BJ (cell line): Measurements from ENCODE around the gene LRRC51. TPM values are rescaled to one million over a fixed set of nuclear protein-coding genes. Genes with fewer than 3 reads are reported as not detected.

Experiments
- CTCF ChIA-PET: fragments of 350-600 bp; formaldehyde crosslinking; extraction: SDS; loops from one replicate; lab custom pipeline; 2021; ENCODE audit warnings: antibody characterized with exemption, inconsistent platforms; lab: Yijun Ruan, JAX
- POLR2A ChIA-PET: fragments of 300-600 bp; sonication (Branson Sonifier 250); formaldehyde crosslinking; extraction: SDS; loops from one replicate; lab custom pipeline; 2021; ENCODE audit warnings: antibody characterized with exemption; lab: Charles Lee
- DNase-seq: peaks from one replicate; pipeline ENCODE4 v3.0.0-alpha.2; 2011; ENCODE audit warnings: low read depth
- H3K27me3 ChIP-seq: 2 replicates; pipeline ENCODE4 v1.6.0; 2011; ENCODE audit warnings: low read length; ENCODE audit not compliant: control insufficient read depth, insufficient read depth
- H3K36me3 ChIP-seq: 2 replicates; pipeline ENCODE4 v1.5.1; 2011; ENCODE audit warnings: low read length; ENCODE audit not compliant: control insufficient read depth, insufficient read depth
- H3K4me3 ChIP-seq: 2 replicates; pipeline ENCODE4 v1.5.1; 2011; ENCODE audit warnings: low read depth, mild to moderate bottlenecking, control low read depth, low read length
- polyA plus RNA-seq: library from polyadenylated mRNA; depleted of rRNA; stranded (reverse); fragments of >200 nt; gene quantifications from 2 replicates; pipeline ENCODE4 v1.2.3, GENCODE V29; 2011
- TF ChIP-seq, protein P1 (sequence below): IDR thresholded peaks from 2 replicates; pipeline ENCODE4 v1.5.1; 2011; ENCODE audit warnings: low read depth, mild to moderate bottlenecking, control low read depth, inconsistent platforms, low read length, moderate library complexity; ENCODE audit not compliant: insufficient read depth

LRRC51 gene
- polyA plus RNA-seq, 1 experiment = 9.8 TPM

DNA sequence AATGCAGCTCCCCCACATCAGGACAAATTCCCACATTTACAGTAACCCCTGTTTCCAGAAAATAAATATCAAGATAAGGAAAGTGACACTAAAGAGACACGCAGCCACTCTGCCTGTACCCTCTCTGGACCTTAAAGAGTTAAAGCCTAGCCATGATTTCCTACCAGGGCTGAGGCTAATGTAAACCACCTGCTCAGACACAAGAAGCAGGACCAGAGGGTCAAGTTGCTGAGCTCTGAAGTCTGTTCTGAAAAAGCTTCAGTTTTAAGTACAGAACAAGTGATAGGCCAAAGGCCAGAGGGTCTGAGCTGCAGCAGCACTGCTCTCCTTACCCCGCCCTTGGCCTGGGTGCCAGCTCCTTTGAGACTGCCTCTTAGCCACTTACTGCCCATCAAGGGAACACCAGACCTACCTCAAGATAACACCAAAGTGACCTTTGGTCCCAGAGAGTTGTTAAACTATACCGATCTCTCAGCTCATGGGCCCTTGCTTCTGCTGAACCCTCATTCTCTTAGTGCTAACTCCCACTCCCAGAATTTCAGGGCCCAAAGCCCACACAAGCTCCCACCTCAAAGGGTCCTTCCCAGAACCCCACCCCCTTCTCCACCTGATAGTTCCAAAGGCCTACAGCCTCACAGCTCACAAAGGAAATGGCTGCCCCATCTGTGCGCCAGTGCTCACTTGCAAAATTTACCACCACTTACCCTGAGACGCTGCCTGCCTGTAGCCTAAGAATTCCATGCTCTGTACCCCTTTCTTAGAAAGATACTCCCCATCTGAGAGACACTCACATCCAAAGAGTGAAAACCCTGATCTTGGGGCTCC, 41.4 kb upstream of the LRRC51 start:
- Histone ChIP-seq H3K4me3 (peak overlapping the region; percentile 75), H3K27me3 (no peaks in the 10 kb centered on the region), H3K36me3 (peaks cover 4% of the 10 kb centered on the region; the same call in 1 of the 2 replicates)
- ChIA-PET POLR2A (interaction anchor here (0.5 to 0.8 kb wide), 3 partner anchors 52 to 184 kb away, joined by 3 read pairs; no protein-coding TSS in a partner anchor), CTCF (interaction anchor here (0.9 to 4.3 kb wide), 17 partner anchors 10 to 392 kb away, joined by 3 to 28 read pairs (median 5); no protein-coding TSS in a partner anchor)
- no peak for DNase-seq
- TF ChIP-seq, protein P1, sequence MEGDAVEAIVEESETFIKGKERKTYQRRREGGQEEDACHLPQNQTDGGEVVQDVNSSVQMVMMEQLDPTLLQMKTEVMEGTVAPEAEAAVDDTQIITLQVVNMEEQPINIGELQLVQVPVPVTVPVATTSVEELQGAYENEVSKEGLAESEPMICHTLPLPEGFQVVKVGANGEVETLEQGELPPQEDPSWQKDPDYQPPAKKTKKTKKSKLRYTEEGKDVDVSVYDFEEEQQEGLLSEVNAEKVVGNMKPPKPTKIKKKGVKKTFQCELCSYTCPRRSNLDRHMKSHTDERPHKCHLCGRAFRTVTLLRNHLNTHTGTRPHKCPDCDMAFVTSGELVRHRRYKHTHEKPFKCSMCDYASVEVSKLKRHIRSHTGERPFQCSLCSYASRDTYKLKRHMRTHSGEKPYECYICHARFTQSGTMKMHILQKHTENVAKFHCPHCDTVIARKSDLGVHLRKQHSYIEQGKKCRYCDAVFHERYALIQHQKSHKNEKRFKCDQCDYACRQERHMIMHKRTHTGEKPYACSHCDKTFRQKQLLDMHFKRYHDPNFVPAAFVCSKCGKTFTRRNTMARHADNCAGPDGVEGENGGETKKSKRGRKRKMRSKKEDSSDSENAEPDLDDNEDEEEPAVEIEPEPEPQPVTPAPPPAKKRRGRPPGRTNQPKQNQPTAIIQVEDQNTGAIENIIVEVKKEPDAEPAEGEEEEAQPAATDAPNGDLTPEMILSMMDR = no peak

DNA sequence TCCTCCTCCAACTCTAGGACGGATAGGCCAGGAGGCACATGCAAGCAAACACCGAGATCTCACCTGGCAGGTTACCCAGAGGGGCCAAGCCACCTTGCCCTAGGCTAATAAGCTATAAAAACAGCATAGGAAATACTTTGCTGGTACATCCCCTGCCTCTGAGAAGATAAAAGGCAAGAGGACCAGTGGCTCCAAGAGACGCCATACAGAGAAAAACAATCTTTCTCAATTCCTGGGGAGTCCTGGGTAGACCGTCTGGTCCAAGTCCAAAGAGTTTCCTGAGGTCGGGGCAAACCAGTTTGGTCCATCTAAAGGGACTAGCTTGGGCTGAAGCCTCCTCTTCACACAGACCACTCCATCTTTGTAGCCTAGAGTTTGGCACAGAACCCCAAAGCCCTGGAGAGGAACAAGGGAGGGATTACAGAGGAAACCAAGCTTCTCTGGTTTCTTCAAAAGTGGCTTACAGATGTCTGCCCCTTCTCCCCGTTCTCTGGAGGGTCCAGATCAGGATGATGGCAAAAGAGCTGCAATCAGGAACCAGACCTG, 40.7 kb upstream of the LRRC51 start:
- Histone ChIP-seq H3K4me3 (peak overlapping the region; percentile 75), H3K36me3 (0 out of 2 replicates have a peak, but pooled peaks cover 2% of the 10 kb centered on the region), H3K27me3 (no peaks in the 10 kb centered on the region)
- ChIA-PET POLR2A (no interaction called here), CTCF (interaction anchor here (0.6 to 4.3 kb wide), 14 partner anchors 15 to 143 kb away, joined by 3 to 28 read pairs (median 4); no protein-coding TSS in a partner anchor)
- DNase-seq = no peak
- TF ChIP-seq, protein P1 = no peak

DNA sequence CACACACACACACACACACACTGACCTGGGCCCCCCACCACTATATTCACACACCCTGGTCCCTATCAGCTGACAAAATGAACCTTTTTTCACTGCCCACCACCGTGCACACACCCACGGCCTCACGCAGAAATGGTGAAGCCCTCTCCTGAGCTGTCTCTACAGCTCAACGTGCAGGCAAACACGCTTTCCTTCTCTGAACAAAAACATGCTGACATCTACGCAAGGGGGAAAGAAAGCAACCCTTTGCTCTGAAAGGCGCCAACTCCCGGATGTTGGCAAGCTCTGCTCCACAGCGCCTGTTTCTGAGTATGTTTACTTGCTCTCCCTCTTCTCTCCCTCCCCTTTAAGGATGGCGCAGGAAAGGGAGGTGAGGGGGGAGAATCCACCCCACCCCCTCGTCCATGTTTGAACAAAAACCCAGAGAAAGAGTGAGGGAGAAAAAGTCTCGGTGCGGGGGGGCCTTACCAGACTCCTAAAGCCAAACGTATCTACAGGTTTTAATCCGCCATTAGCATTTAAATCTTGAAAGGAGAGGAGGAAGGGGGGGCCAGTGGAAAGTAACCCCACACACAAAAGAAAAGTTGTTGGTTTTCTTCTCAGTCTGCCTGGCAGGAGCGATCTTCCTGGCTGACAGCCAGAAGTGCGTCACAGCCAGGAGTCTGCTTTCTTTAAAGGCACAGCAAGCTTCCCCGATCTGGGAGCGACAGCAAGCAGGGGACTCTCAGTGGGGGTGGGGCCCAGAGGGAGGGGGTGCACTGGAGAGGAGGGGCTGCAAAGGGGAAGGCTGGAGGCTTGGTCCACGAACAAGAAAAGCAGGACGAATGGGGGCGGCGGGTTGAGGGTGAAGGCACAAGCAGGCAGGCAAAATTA, 39.9 kb upstream of the LRRC51 start:
- POLR2A ChIA-PET = interaction anchor here (0.6 kb wide), 1 partner anchor 28 kb away, joined by 6 read pairs; no protein-coding TSS in a partner anchor
- peak; percentile 66 for DNase-seq
- Histone ChIP-seq H3K27me3 (no peaks in the 10 kb centered on the region), H3K36me3 (0 out of 2 replicates have a peak, but pooled peaks cover under 1% of the 10 kb centered on the region), H3K4me3 (peak overlapping the region; percentile 75)
- CTCF ChIA-PET = interaction anchor here (0.6 to 4.3 kb wide), 11 partner anchors 15 to 142 kb away, joined by 3 to 28 read pairs (median 5); no protein-coding TSS in a partner anchor
- TF ChIP-seq, protein P1 = no peak

DNA sequence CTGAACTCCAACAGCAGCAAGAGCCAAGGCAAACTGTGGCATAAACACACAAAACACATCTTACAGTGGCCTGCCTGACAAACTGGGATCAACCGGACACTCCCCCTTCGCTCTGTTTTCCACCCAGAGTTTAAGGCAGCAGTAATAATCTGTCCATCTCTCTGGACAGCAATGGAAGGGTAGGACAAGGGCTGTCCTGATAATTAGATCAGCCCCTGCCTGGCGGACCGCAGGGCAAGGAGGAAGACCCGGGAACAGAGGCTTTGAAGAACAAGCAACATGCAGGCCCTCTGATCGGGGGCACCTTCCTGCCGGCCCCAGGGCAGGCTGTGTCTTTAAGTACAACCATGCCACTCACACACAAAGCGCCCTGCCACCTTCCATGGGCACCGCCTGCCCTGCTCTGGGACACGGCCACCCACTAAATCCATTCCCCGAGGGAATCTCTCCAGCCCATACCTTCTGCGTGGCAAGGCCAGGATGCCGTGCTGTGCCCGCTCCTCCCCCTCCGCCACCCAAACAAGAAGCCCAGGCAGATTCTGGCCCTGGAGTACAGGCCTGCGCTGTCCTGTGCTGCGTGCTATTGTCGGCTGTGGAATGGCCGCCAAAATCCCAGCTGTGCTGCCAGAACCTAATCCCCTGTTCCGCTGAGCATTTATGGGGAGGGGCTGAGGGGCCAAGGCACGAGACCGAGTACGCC, 39.1 kb upstream of the LRRC51 start:
- H3K27me3 ChIP-seq = no peaks in the 10 kb centered on the region
- H3K36me3 ChIP-seq = no peaks in the 10 kb centered on the region
- CTCF ChIA-PET = interaction anchor here (1.0 to 3.1 kb wide), 5 partner anchors 28 to 389 kb away, joined by 3 to 10 read pairs (median 3); no protein-coding TSS in a partner anchor
- DNase-seq = peak; percentile 30
- H3K4me3 ChIP-seq = peak overlapping the region; percentile 75
- POLR2A ChIA-PET = interaction anchor here (0.5 kb wide), 1 partner anchor 22 kb away, joined by 14 read pairs; no protein-coding TSS in a partner anchor
- TF ChIP-seq, protein P1 = no peak
